BJ (cell line): ENCODE results near the gene CPNE8. TPM values are rescaled to one million over a fixed set of nuclear protein-coding genes. Genes with fewer than 3 reads are reported as not detected.

Experiments
- CTCF ChIA-PET: fragments of 350-600 bp; formaldehyde crosslinking; extraction: SDS; loops from one replicate; lab custom pipeline; 2021; ENCODE audit warnings: antibody characterized with exemption, inconsistent platforms; lab: Yijun Ruan, JAX
- POLR2A ChIA-PET: fragments of 300-600 bp; sonication (Branson Sonifier 250); formaldehyde crosslinking; extraction: SDS; loops from one replicate; lab custom pipeline; 2021; ENCODE audit warnings: antibody characterized with exemption; lab: Charles Lee
- DNase-seq: peaks from one replicate; pipeline ENCODE4 v3.0.0-alpha.2; 2011; ENCODE audit warnings: low read depth
- H3K27me3 ChIP-seq: 2 replicates; pipeline ENCODE4 v1.6.0; 2011; ENCODE audit warnings: low read length; ENCODE audit not compliant: control insufficient read depth, insufficient read depth
- H3K36me3 ChIP-seq: 2 replicates; pipeline ENCODE4 v1.5.1; 2011; ENCODE audit warnings: low read length; ENCODE audit not compliant: control insufficient read depth, insufficient read depth
- H3K4me3 ChIP-seq: 2 replicates; pipeline ENCODE4 v1.5.1; 2011; ENCODE audit warnings: low read depth, mild to moderate bottlenecking, control low read depth, low read length
- polyA plus RNA-seq: library from polyadenylated mRNA; depleted of rRNA; stranded (reverse); fragments of >200 nt; gene quantifications from 2 replicates; pipeline ENCODE4 v1.2.3, GENCODE V29; 2011
- TF ChIP-seq, protein P1 (sequence below): IDR thresholded peaks from 2 replicates; pipeline ENCODE4 v1.5.1; 2011; ENCODE audit warnings: low read depth, mild to moderate bottlenecking, control low read depth, inconsistent platforms, low read length, moderate library complexity; ENCODE audit not compliant: insufficient read depth

CPNE8 gene
- polyA plus RNA-seq, 1 experiment = 0.47 TPM

DNA sequence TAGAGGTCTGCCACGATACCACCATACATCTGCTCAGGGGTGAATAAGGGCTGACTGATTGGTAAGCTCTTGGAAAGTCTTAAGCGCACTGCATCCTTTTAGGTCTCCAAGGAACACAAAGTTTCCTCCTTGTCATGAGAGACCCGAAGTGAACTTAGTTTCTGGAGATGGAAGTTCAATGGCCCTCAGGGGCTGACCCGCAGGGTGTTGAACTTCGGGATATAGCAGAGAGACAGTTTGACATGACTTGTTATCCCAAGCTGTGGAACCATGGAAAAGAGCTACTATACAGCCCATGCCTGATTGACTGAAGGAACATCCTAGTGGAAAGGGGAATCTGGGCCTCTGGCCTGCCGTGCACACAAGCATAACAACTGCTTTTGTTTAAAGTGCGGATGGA is 26.9 kb upstream of the CPNE8 start:
- DNase-seq = no peak
- POLR2A ChIA-PET = no interaction called here
- TF ChIP-seq, protein P1, sequence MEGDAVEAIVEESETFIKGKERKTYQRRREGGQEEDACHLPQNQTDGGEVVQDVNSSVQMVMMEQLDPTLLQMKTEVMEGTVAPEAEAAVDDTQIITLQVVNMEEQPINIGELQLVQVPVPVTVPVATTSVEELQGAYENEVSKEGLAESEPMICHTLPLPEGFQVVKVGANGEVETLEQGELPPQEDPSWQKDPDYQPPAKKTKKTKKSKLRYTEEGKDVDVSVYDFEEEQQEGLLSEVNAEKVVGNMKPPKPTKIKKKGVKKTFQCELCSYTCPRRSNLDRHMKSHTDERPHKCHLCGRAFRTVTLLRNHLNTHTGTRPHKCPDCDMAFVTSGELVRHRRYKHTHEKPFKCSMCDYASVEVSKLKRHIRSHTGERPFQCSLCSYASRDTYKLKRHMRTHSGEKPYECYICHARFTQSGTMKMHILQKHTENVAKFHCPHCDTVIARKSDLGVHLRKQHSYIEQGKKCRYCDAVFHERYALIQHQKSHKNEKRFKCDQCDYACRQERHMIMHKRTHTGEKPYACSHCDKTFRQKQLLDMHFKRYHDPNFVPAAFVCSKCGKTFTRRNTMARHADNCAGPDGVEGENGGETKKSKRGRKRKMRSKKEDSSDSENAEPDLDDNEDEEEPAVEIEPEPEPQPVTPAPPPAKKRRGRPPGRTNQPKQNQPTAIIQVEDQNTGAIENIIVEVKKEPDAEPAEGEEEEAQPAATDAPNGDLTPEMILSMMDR = no peak
- CTCF ChIA-PET = interaction anchor here (0.5 kb wide), 1 partner anchor 1374 kb away, joined by 4 read pairs; no protein-coding TSS in a partner anchor
- no peak overlapping the region for H3K4me3 ChIP-seq
- H3K36me3 ChIP-seq = no peaks in the 10 kb centered on the region
- H3K27me3 ChIP-seq = no peaks in the 10 kb centered on the region

DNA sequence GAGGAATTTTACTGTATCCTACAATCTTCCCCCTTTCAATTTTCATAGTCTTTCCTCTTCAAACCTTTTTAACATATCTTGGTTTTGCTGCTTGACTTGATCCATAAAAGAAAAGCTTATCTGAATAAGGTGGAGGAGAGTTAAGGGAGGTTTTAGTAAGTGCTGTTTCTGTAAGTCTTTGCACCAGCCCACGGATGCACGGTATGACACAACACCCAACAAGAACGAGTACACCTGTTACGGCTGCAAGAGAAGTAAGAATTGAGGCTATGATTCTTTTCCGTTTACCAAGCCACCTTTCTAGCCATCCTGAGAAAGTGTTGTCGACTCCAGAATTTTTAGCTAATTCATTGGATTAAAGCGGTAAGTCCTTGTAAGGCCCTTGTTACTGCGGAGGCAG is 26.1 kb upstream of the CPNE8 start:
- H3K36me3 ChIP-seq = no peaks in the 10 kb centered on the region
- POLR2A ChIA-PET = no interaction called here
- no peak overlapping the region for H3K4me3 ChIP-seq
- TF ChIP-seq, protein P1 = no peak
- no peak for DNase-seq
- H3K27me3 ChIP-seq = no peaks in the 10 kb centered on the region
- CTCF ChIA-PET = no interaction called here

DNA sequence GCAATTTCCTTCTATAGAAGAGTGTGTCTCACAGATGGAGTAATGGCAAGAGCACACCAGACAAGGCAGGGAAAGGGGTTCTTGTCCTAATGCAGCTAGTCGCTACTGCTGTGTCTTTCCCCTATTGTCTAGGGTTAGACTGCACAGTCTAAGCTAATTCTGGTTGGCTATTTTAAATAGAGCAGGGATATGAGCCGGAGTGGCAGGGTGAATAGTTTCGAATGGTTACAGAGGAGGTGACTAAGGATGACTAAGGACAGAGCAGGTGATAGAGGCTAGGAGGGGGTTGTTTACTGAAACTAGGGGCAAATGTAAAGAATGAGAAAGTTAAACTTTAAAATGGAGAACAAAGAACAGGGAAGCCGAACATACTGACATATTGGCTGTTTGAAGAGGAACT is 25.6 kb upstream of the CPNE8 start:
- TF ChIP-seq, protein P1 = no peak
- H3K4me3 ChIP-seq = no peak overlapping the region
- H3K36me3 ChIP-seq = no peaks in the 10 kb centered on the region
- POLR2A ChIA-PET = no interaction called here
- CTCF ChIA-PET = no interaction called here
- no peak for DNase-seq
- H3K27me3 ChIP-seq = no peaks in the 10 kb centered on the region

DNA sequence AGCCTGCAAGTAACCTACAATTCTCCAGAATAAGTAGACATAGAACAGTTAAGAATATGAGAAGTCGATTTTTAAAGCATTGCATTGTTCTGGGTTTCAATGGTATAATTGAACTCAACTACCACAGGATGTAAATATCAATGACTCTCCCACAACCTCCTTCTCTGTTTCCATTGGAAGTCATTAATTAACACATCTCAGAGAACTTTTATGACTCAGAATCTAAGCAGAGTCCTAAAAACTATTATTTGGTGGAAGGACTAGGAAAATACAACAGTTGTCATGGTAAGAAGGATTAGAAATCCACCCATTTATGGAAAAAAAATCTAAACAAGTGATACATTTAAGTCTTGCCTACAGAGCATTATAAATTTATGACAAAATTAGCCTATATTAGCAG is 21.1 kb upstream of the CPNE8 start:
- H3K27me3 ChIP-seq = no peaks in the 10 kb centered on the region
- H3K36me3 ChIP-seq = no peaks in the 10 kb centered on the region
- DNase-seq = no peak
- POLR2A ChIA-PET = no interaction called here
- TF ChIP-seq, protein P1 = no peak
- no peak overlapping the region for H3K4me3 ChIP-seq
- CTCF ChIA-PET = no interaction called here

DNA sequence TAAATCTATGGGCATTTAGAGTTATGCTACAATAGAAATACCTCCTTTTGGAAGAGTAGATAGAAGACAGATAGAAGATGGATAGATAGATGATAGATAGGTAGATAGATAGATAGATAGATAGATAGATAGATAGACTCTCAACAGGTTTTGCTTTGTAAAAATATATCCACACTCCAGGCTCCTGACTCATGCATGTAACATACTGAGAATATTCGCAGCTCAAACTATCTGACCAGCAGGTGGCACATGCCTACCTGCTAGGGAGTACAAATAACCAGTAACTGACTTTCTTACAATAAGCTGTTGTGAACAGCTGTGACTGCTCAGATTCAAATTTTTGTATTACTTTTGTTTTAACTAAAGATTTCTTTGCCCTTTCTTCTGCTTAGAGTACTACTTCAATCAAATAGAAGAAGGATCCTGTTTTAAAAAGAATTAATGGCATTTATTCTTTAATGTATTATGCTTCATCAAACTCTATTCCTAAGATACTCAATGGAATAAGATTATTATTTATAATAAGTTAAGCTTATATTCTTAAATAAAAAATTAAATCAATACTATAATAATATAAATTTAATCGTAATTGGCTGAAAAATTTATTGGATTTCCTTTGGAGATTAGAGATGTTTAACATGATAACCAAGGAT is 15.8 kb upstream of the CPNE8 start:
- ChIA-PET CTCF (no interaction called here), POLR2A (no interaction called here)
- Histone ChIP-seq H3K36me3 (no peaks in the 10 kb centered on the region), H3K27me3 (no peaks in the 10 kb centered on the region), H3K4me3 (no peak overlapping the region)
- TF ChIP-seq, protein P1 = peak; percentile 20; the same call in 1 of the 2 replicates
- no peak for DNase-seq
